Osteoblast (primary cell): ENCODE data around the gene RGS5. TPM values are rescaled to one million over a fixed set of nuclear protein-coding genes. Genes with fewer than 3 reads are reported as not detected.

Experiments
- DNase-seq: peaks from one replicate; pipeline ENCODE4 v3.0.0; 2011; ENCODE audit warnings: low spot score, mixed read lengths; ENCODE audit not compliant: insufficient read length; ENCODE audit errors: missing footprints
- H2AFZ ChIP-seq: 2 replicates; pipeline ENCODE4 v1.6.0; 2011; ENCODE audit warnings: mild to moderate bottlenecking, low read length
- H3K27ac ChIP-seq: 2 replicates; pipeline ENCODE4 v1.5.1; 2011; ENCODE audit warnings: mild to moderate bottlenecking, low read depth, low read length, moderate library complexity
- H3K27me3 ChIP-seq: 2 replicates; pipeline ENCODE4 v1.6.0; 2012; ENCODE audit warnings: mild to moderate bottlenecking, control low read depth, inconsistent platforms, low read length, moderate library complexity; ENCODE audit not compliant: insufficient read depth
- H3K36me3 ChIP-seq: 2 replicates; pipeline ENCODE4 v1.5.1; 2011; ENCODE audit warnings: mild to moderate bottlenecking, low read length, control low read depth, moderate library complexity; ENCODE audit not compliant: insufficient read depth
- H3K4me1 ChIP-seq: 2 replicates; pipeline ENCODE4 v1.5.1; 2011; ENCODE audit warnings: mild to moderate bottlenecking, low read length, control low read depth, moderate library complexity; ENCODE audit not compliant: insufficient read depth
- H3K4me2 ChIP-seq: 2 replicates; pipeline ENCODE4 v1.6.0; 2011; ENCODE audit warnings: mild to moderate bottlenecking, low read length; ENCODE audit not compliant: insufficient read depth
- H3K4me3 ChIP-seq: fragments of 200-600 bp; sonication (generic); 3 replicates; pipeline ENCODE4 v1.5.1; 2012; ENCODE audit warnings: mild to moderate bottlenecking, low read length, inconsistent platforms; ENCODE audit not compliant: insufficient read depth
- H3K79me2 ChIP-seq: 2 replicates; pipeline ENCODE4 v1.6.0; 2012; ENCODE audit warnings: mild to moderate bottlenecking, low read length, control low read depth, inconsistent platforms; ENCODE audit not compliant: insufficient read depth
- H3K9me3 ChIP-seq: 2 replicates; pipeline ENCODE4 v1.5.1; 2011; ENCODE audit warnings: low read depth, low read length, control low read depth
- H4K20me1 ChIP-seq: 2 replicates; pipeline ENCODE4 v1.6.0; 2012; ENCODE audit warnings: mild to moderate bottlenecking, low read length, control low read depth; ENCODE audit not compliant: insufficient read depth
- total RNA-seq: library from RNA; depleted of rRNA; stranded (reverse); fragments of >200 nt; gene quantifications from 2 replicates; pipeline ENCODE4 v1.2.3, GENCODE V29; 2012
- TF ChIP-seq, protein P1 (sequence below): IDR thresholded peaks from 2 replicates; pipeline ENCODE4 v1.5.1; 2011; ENCODE audit warnings: mild to moderate bottlenecking, low read depth, low read length, moderate library complexity; ENCODE audit errors: extremely low read depth

RGS5 gene
- total RNA-seq, 1 donor: 1.8 TPM

- Histone ChIP-seq H3K9me3 (no peaks in the 10 kb centered on the region), H3K4me2 (peak overlapping the region; percentile 67), H3K27ac (peak overlapping the region; percentile 85), H3K27me3 (no peaks in the 10 kb centered on the region), H2AFZ (peak overlapping the region; percentile 53), H3K79me2 (no peaks in the 10 kb centered on the region), H3K4me1 (peaks cover 70% of the 10 kb centered on the region), H3K36me3 (no peaks in the 10 kb centered on the region), H3K4me3 (no peak overlapping the region), H4K20me1 (no peaks in the 10 kb centered on the region)
- TF ChIP-seq, protein P1, sequence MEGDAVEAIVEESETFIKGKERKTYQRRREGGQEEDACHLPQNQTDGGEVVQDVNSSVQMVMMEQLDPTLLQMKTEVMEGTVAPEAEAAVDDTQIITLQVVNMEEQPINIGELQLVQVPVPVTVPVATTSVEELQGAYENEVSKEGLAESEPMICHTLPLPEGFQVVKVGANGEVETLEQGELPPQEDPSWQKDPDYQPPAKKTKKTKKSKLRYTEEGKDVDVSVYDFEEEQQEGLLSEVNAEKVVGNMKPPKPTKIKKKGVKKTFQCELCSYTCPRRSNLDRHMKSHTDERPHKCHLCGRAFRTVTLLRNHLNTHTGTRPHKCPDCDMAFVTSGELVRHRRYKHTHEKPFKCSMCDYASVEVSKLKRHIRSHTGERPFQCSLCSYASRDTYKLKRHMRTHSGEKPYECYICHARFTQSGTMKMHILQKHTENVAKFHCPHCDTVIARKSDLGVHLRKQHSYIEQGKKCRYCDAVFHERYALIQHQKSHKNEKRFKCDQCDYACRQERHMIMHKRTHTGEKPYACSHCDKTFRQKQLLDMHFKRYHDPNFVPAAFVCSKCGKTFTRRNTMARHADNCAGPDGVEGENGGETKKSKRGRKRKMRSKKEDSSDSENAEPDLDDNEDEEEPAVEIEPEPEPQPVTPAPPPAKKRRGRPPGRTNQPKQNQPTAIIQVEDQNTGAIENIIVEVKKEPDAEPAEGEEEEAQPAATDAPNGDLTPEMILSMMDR: no peak
- no peak for DNase-seq
These were observed 30.9 kb downstream of the RGS5 start for GRCh38 chr1:163171826-163172225.

DNA sequence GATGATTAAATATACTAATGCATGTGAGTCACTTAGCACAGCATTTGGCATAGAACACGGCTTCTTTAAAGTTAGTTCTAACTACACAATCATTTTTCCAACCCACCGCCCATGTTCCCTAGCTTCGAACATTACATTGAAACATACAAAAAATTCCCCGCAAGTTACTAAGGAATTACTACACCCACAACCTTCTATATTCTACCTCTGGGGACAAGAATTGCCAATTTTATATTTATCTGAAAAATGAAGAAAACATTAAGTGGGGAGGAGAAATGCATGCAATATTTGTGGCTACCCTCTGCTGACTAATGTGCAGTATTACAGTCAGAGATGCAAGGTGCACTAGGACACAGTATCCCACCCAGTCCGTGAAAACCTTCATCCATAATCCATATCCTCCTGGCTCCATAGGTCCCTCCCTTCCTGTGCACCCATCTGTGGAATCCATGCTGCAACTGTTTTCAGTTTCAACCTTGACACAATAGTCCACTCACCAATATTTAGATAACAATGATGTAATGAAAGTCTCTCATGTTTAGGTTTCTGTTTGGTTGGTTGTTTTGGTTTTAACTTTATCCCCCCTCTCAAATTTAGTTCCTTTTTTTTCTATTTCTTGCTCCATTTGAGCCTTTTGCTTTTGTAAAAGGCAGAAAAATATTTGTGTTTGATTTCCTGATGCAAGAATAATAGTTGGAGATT, 31.6 kb downstream of the RGS5 start:
- peak; percentile 35 for DNase-seq

GRCh38 chr1:163170331-163170730, 32.4 kb downstream of the RGS5 start:
- no peaks in the 10 kb centered on the region for H3K9me3 ChIP-seq
- H3K4me2 ChIP-seq: peak overlapping the region; percentile 67
- no peak for DNase-seq
- peak overlapping the region; percentile 85 for H3K27ac ChIP-seq
- H3K79me2 ChIP-seq: no peaks in the 10 kb centered on the region
- no peak overlapping the region for H2AFZ ChIP-seq
- TF ChIP-seq, protein P1: no peak
- no peaks in the 10 kb centered on the region for H3K27me3 ChIP-seq
- H3K4me3 ChIP-seq: no peak overlapping the region
- no peaks in the 10 kb centered on the region for H4K20me1 ChIP-seq
- H3K36me3 ChIP-seq: no peaks in the 10 kb centered on the region
- H3K4me1 ChIP-seq: peaks cover 76% of the 10 kb centered on the region

More for the DNA sequence above, 31.6 kb downstream of the RGS5 start:
- Histone ChIP-seq H3K4me2 (peak overlapping the region; percentile 67), H3K4me3 (peak overlapping the region; percentile 7), H3K79me2 (no peaks in the 10 kb centered on the region), H3K27ac (peak overlapping the region; percentile 85), H4K20me1 (no peaks in the 10 kb centered on the region), H2AFZ (no peak overlapping the region), H3K4me1 (peaks cover 76% of the 10 kb centered on the region), H3K27me3 (no peaks in the 10 kb centered on the region), H3K9me3 (no peaks in the 10 kb centered on the region), H3K36me3 (no peaks in the 10 kb centered on the region)
- TF ChIP-seq, protein P1: peak; percentile 57

DNA sequence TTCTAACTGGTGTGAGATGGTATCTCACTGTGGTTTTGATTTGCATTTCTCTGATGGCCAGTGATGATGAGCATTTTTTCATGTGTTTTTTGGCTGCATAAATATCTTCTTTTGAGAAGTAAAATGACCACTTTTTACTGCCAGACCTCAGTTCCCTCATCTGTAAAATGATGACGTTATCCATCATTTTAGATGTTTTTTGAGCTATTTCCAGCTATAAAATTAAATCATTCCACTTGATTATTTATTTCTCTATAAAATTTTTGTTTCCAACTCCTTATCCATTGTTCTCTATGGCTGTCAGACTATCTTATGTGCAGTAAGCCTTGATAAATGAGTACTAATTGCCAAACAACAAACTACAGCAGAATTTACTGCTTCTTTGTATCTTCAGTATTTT, 33.2 kb downstream of the RGS5 start:
- TF ChIP-seq, protein P1: no peak
- Histone ChIP-seq H3K36me3 (no peaks in the 10 kb centered on the region), H3K27ac (peak overlapping the region; percentile 85), H4K20me1 (no peaks in the 10 kb centered on the region), H3K9me3 (no peaks in the 10 kb centered on the region), H2AFZ (no peak overlapping the region), H3K79me2 (no peaks in the 10 kb centered on the region), H3K27me3 (no peaks in the 10 kb centered on the region), H3K4me2 (no peak overlapping the region), H3K4me3 (no peak overlapping the region), H3K4me1 (peaks cover 72% of the 10 kb centered on the region)
- DNase-seq: no peak
